GM21423 (cell line): ENCODE measurements around the gene SEMA6A.
A peak's percentile ranks its signal among the peaks of the same experiment; 100 is the strongest.

ENCODE experiments used
- ATAC-seq: cut with Tn5 transposase; IDR thresholded peaks from one replicate; pipeline ENCODE4 v1.9.1; 2021; ENCODE audit warnings: mild to moderate bottlenecking, moderate library complexity; ENCODE audit not compliant: unreplicated experiment

Gene SEMA6A

GRCh38 chr5:116576053-116576713 is 1.6 kb upstream of the SEMA6A start:
- peak; percentile 46 for ATAC-seq

GRCh38 chr5:116575326-116576052 is 866 bp upstream of the SEMA6A start:
- no peak for ATAC-seq

- ATAC-seq, result no peak
These were observed 789 bp downstream of the SEMA6A start for GRCh38 chr5:116573702-116574366.

- ATAC-seq, result no peak
These were observed 1.3 kb downstream of the SEMA6A start for GRCh38 chr5:116573279-116573701.

GRCh38 chr5:116572350-116573278 is 2.0 kb downstream of the SEMA6A start:
- ATAC-seq, result no peak

GRCh38 chr5:116571568-116572349 is 2.9 kb downstream of the SEMA6A start:
- no peak for ATAC-seq

- no peak for ATAC-seq
These were observed 4.6 kb downstream of the SEMA6A start for GRCh38 chr5:116569999-116570398.

- ATAC-seq, result no peak
These were observed 7.5 kb downstream of the SEMA6A start for GRCh38 chr5:116567106-116567505.

GRCh38 chr5:116566251-116566650 is 8.4 kb downstream of the SEMA6A start:
- peak; percentile 86 for ATAC-seq

GRCh38 chr5:116564756-116565490 is 9.7 kb downstream of the SEMA6A start:
- no peak for ATAC-seq

- no peak for ATAC-seq
These were observed 10.3 kb downstream of the SEMA6A start for GRCh38 chr5:116564312-116564711.

GRCh38 chr5:116563736-116564308 is 10.8 kb downstream of the SEMA6A start:
- ATAC-seq, result no peak

- no peak for ATAC-seq
These were observed 12.0 kb downstream of the SEMA6A start for GRCh38 chr5:116562669-116563068.

- no peak for ATAC-seq
These were observed 13.0 kb downstream of the SEMA6A start for GRCh38 chr5:116561658-116562057.

- no peak for ATAC-seq
These were observed 14.9 kb downstream of the SEMA6A start for GRCh38 chr5:116559673-116560164.

- ATAC-seq, result peak; percentile 44
These were observed 15.4 kb downstream of the SEMA6A start for GRCh38 chr5:116559239-116559638.

GRCh38 chr5:116557669-116558271 is 16.9 kb downstream of the SEMA6A start:
- ATAC-seq, result no peak

GRCh38 chr5:116554764-116555163 is 19.9 kb downstream of the SEMA6A start:
- ATAC-seq, result no peak
